ENCODE results near the gene TREX2.

DNA sequence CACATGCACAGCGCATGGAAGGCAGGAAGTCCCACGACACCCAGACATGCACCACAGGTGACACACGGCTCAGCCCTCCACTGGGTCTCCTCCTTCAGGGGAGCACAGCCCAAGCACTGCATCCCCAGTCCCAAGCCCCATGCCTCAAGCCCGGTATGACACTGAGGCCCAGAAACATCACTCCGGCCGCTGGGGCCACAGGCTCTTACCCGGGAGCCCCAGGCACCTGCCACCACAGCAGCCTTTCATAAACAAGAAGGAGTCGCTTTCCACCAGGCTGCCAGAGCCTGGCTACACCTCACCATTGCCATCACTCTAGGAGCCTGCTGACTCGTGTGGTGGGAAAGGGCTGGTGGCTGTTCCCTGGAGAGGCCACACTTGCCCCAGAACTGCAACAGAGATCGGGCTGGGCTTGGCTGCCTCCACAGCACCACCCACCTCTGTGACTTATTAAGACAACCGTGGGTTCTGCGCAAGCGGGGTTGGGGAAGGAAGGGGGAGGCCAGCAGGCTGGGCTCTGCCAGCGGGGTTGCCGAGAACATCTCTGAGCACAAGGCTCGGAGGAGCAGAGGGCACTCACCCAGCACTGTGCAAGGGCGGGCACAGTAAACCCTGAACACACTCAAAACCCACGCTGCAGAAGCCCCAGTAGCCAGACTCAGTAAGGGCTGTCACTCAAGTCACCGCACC lies 20.0 kb upstream of the TREX2 start:
- TF ChIP-seq, protein P1, sequence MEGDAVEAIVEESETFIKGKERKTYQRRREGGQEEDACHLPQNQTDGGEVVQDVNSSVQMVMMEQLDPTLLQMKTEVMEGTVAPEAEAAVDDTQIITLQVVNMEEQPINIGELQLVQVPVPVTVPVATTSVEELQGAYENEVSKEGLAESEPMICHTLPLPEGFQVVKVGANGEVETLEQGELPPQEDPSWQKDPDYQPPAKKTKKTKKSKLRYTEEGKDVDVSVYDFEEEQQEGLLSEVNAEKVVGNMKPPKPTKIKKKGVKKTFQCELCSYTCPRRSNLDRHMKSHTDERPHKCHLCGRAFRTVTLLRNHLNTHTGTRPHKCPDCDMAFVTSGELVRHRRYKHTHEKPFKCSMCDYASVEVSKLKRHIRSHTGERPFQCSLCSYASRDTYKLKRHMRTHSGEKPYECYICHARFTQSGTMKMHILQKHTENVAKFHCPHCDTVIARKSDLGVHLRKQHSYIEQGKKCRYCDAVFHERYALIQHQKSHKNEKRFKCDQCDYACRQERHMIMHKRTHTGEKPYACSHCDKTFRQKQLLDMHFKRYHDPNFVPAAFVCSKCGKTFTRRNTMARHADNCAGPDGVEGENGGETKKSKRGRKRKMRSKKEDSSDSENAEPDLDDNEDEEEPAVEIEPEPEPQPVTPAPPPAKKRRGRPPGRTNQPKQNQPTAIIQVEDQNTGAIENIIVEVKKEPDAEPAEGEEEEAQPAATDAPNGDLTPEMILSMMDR (IDR thresholded peaks at IDR 0.05): no peak
- TF ChIP-seq POLR2A (IDR thresholded peaks at IDR 0.05): no peak
